KOPT-K1 (cell line): Measurements from ENCODE around the gene RLN2.

Source experiments
- H3K27ac ChIP-seq: fragments of 200-600 bp; sonication (generic); 2 replicates; pipeline ENCODE4 v1.5.1; 2016; ENCODE audit warnings: antibody characterized with exemption, mild to moderate bottlenecking, low read depth, low read length; ENCODE audit not compliant: poor library complexity, severe bottlenecking
- H3K36me3 ChIP-seq: fragments of 200-600 bp; sonication (generic); 2 replicates; pipeline ENCODE4 v1.5.1; 2017; ENCODE audit warnings: antibody characterized with exemption, mild to moderate bottlenecking, low read length, moderate library complexity; ENCODE audit not compliant: insufficient read depth
- H3K9me3 ChIP-seq: fragments of 200-600 bp; sonication (generic); 2 replicates; pipeline ENCODE4 v1.5.1; 2017; ENCODE audit warnings: antibody characterized with exemption, low read length, mild to moderate bottlenecking; ENCODE audit not compliant: insufficient read depth, poor library complexity, severe bottlenecking

RLN2 gene

GRCh38 chr9:5301544-5301943 is 3.0 kb downstream of the RLN2 start:
- H3K36me3 ChIP-seq, result no peaks in the 10 kb centered on the region
- H3K27ac ChIP-seq, result no peak overlapping the region
- H3K9me3 ChIP-seq, result no peaks in the 10 kb centered on the region

- Histone ChIP-seq H3K27ac (no peak overlapping the region), H3K9me3 (no peaks in the 10 kb centered on the region), H3K36me3 (no peaks in the 10 kb centered on the region)
Measured at GRCh38 chr9:5292141-5292540, 12.4 kb downstream of the RLN2 start.

- Histone ChIP-seq H3K27ac (no peak overlapping the region), H3K36me3 (no peaks in the 10 kb centered on the region), H3K9me3 (no peaks in the 10 kb centered on the region)
Measured at GRCh38 chr9:5288591-5288990, 15.9 kb downstream of the RLN2 start.

GRCh38 chr9:5286262-5286661 is 18.3 kb downstream of the RLN2 start:
- Histone ChIP-seq H3K36me3 (no peaks in the 10 kb centered on the region), H3K9me3 (no peaks in the 10 kb centered on the region), H3K27ac (no peak overlapping the region)

- no peaks in the 10 kb centered on the region for H3K9me3 ChIP-seq
- no peaks in the 10 kb centered on the region for H3K36me3 ChIP-seq
- no peak overlapping the region for H3K27ac ChIP-seq
Measured at GRCh38 chr9:5278486-5278885, 26.0 kb downstream of the RLN2 start.

- no peaks in the 10 kb centered on the region for H3K36me3 ChIP-seq
- H3K9me3 ChIP-seq, result no peaks in the 10 kb centered on the region
- no peak overlapping the region for H3K27ac ChIP-seq
Measured at GRCh38 chr9:5274770-5275169, 29.7 kb downstream of the RLN2 start.

- no peak overlapping the region for H3K27ac ChIP-seq
- no peaks in the 10 kb centered on the region for H3K9me3 ChIP-seq
- H3K36me3 ChIP-seq, result no peaks in the 10 kb centered on the region
Measured at GRCh38 chr9:5269249-5269715, 35.2 kb downstream of the RLN2 start.

GRCh38 chr9:5265939-5266338 is 38.6 kb downstream of the RLN2 start:
- H3K9me3 ChIP-seq, result no peaks in the 10 kb centered on the region
- H3K27ac ChIP-seq, result no peak overlapping the region
- H3K36me3 ChIP-seq, result no peaks in the 10 kb centered on the region

- no peak overlapping the region for H3K27ac ChIP-seq
- no peaks in the 10 kb centered on the region for H3K36me3 ChIP-seq
- no peaks in the 10 kb centered on the region for H3K9me3 ChIP-seq
Measured at GRCh38 chr9:5264219-5264595, 40.3 kb downstream of the RLN2 start.

- Histone ChIP-seq H3K9me3 (no peaks in the 10 kb centered on the region), H3K36me3 (no peaks in the 10 kb centered on the region), H3K27ac (no peak overlapping the region)
Measured at GRCh38 chr9:5263351-5264218, 40.9 kb downstream of the RLN2 start.
